ENCODE data around the gene ACIN1. TPM values are rescaled to one million over a fixed set of nuclear protein-coding genes. Genes with fewer than 3 reads are reported as not detected.

The ACIN1 gene
- total RNA-seq, 1 donor from 2014 or later, result 210 TPM

DNA sequence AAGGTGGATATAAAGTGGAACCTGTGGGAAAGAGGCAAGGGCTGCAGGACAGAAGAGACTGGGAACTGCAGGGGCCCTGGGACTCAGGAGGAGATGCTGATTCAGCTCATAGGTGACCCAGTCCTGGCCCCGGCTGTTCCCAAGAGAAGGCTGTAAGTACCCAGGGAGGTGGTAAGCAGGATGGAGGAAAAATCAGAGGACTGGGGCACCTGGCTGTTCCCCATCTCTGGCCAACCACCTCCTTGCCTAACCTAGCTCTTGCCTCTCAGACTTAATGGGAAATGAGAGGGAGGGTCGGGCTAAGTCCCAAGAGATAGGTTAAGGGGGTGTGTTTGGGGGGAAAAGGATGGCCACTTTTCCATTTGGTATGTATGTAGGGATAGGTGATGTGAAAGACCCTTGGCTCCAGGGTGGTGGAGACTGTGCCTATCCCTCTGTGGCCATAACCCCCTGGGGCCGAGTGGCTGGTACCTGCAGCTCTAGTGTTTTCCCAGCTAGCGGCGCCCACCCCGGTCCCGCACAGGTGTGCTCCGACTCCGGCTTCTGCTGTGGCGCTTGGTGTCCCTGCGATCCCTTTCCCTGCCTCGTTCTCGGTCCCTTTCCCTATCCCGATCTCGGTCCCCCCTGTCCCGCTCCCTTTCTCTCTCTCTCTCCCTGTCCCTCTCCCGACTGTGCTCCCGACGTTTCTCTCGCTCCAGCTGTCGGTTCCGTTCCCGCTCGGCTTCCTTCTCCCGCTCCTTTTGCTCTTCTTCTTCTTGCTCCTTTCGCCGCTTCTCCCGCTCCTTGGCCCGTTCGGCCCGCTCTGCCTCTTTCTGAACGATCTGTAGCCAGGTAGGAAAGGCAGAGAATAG is 36.1 kb downstream of the ACIN1 start:
- intact Hi-C loops (cut with micrococcal nuclease), result loop anchor here (1.0 to 5.0 kb wide), 3 partner anchors 73 to 488 kb away; partner anchors contain the start of gene LRP10

- intact Hi-C loops (cut with micrococcal nuclease), result loop anchor here (1.0 to 5.0 kb wide), 4 partner anchors 72 to 487 kb away; partner anchors contain the start of genes LRP10 and PRMT5
These were observed 36.9 kb downstream of the ACIN1 start for GRCh38 chr14:23057757-23058653.

GRCh38 chr14:23056956-23057756 is 37.8 kb downstream of the ACIN1 start, which contains the start of gene CDH24:
Gene CDH24 (minus strand): TSS chr14:23057520. CDS start chr14:23055733, 1,787 bp downstream.
- intact Hi-C loops (cut with micrococcal nuclease), result loop anchor here (1.0 to 5.0 kb wide), 3 partner anchors 22 to 185 kb away; partner anchors contain the start of genes LRP10 and PRMT5

GRCh38 chr14:23056145-23056955 is 38.6 kb downstream of the ACIN1 start:
- intact Hi-C loops (cut with micrococcal nuclease), result loop anchor here (1.0 to 5.0 kb wide), 3 partner anchors 21 to 184 kb away; partner anchors contain the start of genes LRP10 and PRMT5

DNA sequence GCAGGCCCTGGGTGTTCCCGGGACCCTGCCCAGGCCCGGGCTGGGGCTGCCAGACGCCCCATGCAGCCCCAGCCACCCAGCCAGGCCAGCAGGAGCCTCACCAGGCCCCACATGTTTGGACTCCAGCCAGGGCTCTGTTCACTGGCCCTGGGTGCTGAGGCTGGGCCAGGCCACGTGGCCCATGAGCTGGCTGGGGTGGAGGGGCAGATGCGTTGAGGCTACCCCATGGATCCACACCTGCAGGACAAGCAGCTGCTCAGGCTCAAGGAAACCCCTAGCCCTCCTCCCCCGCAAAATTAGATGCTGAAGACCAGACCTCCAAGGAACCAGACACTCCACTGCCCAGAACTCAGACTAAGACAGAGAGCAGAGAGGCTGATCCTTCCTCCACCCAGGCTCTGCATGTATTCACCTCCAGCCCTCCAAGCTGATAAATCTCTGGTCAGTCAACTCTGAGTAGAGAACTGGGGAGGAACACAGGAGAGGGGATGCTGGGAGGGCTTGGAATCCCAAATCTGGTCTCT is 39.3 kb downstream of the ACIN1 start:
- intact Hi-C loops (cut with micrococcal nuclease), result loop anchor here (1.0 to 5.0 kb wide), 3 partner anchors 20 to 183 kb away; partner anchors contain the start of genes LRP10 and PRMT5

GRCh38 chr14:23055147-23055550 is 39.8 kb downstream of the ACIN1 start:
- intact Hi-C loops (cut with micrococcal nuclease), result loop anchor here (5.0 kb wide), 1 partner anchor 183 kb away; the partner anchor contains the start of gene LRP10

DNA sequence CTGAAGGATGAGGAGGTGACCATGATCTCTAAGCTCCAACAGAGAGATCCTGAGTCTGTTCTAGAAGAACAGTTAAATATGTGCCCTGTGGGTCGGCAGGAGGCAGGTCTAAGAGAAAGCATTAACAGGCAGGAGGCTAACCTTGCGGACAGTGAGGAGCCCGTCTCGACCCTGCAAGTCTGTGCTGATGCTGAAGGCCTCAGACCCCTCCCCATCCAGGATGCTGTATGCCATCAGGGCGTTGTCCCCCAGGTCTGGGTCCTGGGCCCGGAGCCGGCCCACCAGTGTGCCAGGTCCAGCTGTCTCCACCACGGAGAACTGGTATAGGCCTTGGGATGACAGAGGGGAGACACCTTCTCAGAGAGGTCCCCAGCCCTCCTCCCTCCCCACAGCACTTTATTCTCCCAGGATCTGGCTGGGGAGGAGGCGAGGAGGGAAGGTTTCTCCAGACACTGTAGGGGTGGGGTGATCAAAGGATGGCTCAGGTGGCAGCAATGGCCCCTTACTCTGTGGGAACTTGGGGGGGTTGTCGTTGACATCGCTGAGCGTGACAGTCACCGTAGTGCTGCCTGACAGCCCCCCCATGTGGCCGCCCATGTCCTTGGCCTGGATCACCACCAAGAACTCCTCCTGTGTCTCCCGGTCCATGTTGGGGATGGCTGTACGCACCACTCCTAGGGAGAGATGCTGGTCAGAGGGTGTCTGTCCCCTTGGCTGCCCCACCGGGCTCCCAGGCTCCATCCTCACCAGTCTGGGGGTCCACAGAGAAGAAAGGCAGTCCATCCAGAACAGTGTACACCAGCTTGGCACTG is 40.7 kb downstream of the ACIN1 start:
- intact Hi-C loops (cut with micrococcal nuclease), result no loop called here

DNA sequence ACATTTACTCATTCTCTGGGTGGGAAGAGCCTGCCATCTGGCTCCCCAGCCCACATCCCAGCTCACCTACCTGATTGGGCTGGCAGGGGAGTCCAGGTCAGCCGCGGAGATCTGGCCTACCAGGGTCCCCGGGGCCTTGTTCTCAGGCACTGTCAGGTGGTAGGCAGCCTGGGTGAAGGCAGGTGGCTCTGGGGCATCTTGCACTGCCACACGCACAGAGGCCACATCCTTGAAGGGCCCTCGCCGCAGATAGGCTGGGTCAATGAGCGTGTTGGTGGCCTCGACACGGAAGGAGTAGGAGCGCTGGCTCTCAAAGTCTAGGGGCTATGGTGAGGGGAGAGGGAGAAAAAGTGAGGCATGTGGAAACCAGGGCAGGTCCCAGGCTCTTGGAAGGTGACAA is 41.5 kb downstream of the ACIN1 start:
- intact Hi-C loops (cut with micrococcal nuclease), result no loop called here

GRCh38 chr14:23052671-23053070 is 42.3 kb downstream of the ACIN1 start:
- intact Hi-C loops (cut with micrococcal nuclease), result no loop called here

DNA sequence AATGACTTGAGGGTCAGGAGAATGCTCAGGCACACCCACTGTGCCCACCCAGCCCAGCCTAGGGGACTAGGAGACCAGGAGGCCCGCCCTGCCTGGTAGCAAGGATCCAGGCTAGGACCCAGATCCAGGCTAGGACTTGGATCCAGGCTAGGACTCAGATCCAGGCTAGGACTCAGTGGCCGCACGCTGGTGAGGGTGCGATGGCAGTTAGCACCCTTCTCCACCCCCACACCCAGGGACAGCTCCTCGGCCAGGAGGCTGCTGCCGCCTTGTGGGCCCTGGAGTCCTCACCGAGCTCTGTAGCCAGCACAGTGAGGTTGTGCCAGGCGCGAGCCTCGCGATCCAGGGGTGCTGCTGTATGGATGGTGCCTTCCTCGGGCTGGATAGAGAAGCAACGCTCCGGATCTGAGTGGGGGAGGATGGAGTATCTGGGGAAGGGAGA is 42.7 kb downstream of the ACIN1 start:
- intact Hi-C loops (cut with micrococcal nuclease), result no loop called here

- intact Hi-C loops (cut with micrococcal nuclease), result no loop called here
These were observed 43.5 kb downstream of the ACIN1 start for GRCh38 chr14:23051141-23052057.

- intact Hi-C loops (cut with micrococcal nuclease), result no loop called here
These were observed 45.9 kb downstream of the ACIN1 start for GRCh38 chr14:23049011-23049410.

DNA sequence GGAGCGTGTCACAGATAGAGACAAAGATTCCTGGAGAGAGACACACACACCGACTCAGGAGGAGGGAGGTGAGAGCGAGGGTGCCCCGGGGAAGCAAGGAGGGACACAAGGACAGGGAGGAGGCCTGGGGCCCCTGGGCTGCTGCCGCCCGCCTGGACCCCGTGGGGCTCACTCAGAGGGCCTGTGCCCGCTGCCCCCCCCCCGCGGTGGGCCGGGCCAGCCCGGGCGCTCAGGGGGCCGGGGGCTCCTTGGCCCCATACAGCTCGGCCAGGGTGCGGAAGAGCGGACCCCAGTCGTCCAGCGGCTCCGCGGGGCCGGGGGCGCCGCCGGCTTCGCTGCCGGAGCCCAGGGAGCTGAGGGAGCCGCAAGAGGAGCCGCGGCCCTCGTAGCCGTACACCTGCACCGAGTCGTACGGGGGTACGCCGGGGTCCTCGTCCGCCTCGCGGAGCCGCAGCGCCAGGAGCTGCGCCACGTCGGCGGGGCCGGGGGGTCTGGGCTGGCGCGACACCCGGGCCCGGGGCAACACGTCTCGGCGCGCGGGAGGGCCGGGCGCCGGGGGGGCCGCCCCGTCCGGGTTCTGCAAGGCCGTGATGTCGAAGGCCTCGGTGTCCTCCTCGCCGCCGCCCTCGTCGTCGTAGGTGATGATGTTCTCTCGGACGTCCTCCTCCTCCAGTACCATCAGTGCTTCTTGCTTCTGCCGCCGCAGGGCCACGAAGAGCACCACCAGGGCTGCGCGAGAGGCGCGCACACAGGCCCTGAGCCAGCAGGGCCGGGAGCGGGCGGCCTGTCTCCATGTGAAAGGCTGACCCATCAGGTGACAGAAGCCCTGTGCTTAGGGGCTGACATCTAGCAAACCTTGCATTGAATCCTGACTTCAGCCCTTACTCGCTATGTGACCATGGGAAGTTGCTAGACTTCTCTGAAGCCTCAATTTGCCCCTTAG is 46.9 kb downstream of the ACIN1 start:
- intact Hi-C loops (cut with micrococcal nuclease), result no loop called here

GRCh38 chr14:23047034-23047634 is 47.8 kb downstream of the ACIN1 start:
- intact Hi-C loops (cut with micrococcal nuclease), result no loop called here

DNA sequence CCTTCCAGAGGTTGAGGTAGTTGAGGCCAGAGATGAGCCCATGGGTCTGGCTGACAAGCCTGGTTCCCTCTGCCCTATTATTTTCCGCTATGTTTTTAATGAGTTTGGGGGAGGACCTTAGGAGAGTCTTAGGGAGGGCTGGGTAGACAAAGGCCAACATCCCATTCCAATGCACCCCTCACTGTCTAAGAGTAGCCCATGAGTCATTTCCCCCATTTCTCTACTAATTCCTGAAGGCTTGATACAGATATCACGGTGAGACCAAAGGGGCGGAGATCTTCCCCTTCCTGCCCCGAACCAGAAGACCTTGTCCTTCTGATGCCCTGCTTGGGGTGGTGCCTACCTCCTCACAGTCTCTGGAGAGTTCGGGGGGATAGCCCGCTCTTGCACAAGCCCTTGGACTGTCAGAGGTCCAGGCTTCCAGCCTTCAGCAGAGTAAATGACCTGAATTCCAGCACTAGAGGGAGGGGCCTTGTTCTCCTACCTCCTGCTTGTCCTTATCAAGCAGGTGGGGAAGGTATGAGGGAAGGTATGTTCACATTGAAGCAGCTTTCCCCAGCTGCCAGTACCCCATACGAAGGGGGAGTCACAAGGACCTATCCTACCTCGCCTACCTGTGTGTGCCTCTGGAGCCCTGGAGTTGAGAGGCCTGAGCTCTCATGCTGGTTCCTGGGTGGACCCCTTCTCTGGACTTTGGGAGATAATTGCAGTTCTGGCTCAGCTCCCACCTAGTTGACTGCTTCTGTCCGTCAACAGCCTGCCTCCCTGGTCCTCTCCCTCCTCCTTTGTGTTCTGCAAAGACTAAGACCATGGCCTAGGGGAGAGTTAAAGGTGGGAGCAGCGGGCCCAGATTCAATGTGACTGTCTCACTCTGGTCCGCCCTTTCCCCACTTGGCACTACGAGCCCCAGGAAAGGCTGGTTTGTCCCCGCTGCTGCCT is 49.2 kb downstream of the ACIN1 start:
- intact Hi-C loops (cut with micrococcal nuclease), result no loop called here
